Fibroblast of lung (primary cell): ENCODE results near the gene PDXK.

ENCODE experiments used
- CTCF ChIP-seq, 2 donors: IDR thresholded peaks in 1 of 2; conservative IDR thresholded peaks in 1 of 2; 1 replicate in 1 of 2; 2 replicates in 1 of 2; pipeline ENCODE4 v1.5.1; 2011 to 2012; ENCODE audit warnings: low read length in 2 of 2, control low read depth in 1 of 2, inconsistent platforms in 1 of 2, low read depth in 1 of 2, mild to moderate bottlenecking in 1 of 2
- EZH2 ChIP-seq: IDR thresholded peaks from 2 replicates; pipeline ENCODE4 v1.5.1; 2012; ENCODE audit warnings: low read length, control low read depth, mild to moderate bottlenecking; ENCODE audit errors: missing control alignments

GRCh38 chr21:43767498-43767983, 48.6 kb downstream of the PDXK start:
- TF ChIP-seq CTCF (conservative IDR thresholded peaks at IDR 0.05 in 1 of 2, IDR thresholded peaks at IDR 0.05 in 1 of 2; ENCODE audit: low read depth in 1 of 2, low read length in 2 of 2) (no peak), EZH2 (no peak)
